NT2/D1 (cell line): ENCODE data around the gene ATPAF2.

Experiments
- SUZ12 ChIP-seq: IDR thresholded peaks from 2 replicates; pipeline ENCODE4 v1.6.1; 2011; ENCODE audit not compliant: insufficient read length, insufficient read depth; ENCODE audit errors: extremely low read depth
- YY1 ChIP-seq: IDR thresholded peaks from 2 replicates; pipeline ENCODE4 v1.6.1; 2011; ENCODE audit not compliant: insufficient read length, insufficient read depth

- no peak for TF ChIP-seq SUZ12
- TF ChIP-seq YY1: no peak
Observed at GRCh38 chr17:17999364-18000029, 39.5 kb downstream of the ATPAF2 start.
